GM21390 (cell line): ENCODE data around the gene RORB.

Experiments
- ATAC-seq: cut with Tn5 transposase; IDR thresholded peaks from one replicate; pipeline ENCODE4 v1.9.1; 2021; ENCODE audit not compliant: unreplicated experiment

Gene RORB

DNA sequence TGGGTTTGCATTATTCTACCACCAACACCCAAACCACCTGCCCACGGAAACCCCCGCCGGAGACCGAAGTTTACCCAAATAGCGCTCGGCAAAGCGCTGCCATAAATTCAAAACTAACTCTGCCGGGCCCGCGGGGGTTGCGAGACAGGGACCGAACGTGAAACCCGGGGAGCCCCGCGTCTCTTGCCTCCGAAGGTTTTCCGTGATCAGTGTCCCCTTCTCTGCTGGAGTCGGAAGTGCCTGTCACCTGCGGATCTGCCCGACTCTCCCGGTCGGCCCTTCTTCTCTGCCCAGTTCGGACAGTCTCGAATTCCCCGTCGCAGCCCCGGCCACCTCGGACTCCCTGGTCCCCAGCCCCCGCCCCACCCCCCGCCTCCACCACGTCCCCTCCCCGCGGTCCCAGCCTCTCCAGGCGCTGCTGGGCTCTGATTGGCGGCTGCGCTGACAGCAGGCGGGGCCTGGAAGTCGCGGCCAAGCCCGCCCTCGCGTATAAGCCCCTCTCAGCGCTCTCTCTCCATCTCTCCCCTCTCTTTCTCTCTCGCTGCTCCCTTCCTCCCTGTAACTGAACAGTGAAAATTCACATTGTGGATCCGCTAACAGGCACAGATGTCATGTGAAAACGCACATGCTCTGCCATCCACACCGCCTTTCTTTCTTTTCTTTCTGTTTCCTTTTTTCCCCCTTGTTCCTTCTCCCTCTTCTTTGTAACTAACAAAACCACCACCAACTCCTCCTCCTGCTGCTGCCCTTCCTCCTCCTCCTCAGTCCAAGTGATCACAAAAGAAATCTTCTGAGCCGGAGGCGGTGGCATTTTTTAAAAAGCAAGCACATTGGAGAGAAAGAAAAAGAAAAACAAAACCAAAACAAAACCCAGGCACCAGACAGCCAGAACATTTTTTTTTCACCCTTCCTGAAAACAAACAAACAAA, at the start of gene RORB:
Gene RORB (plus strand): TSS at position 517 of the 929 bp plus-strand sequence. CDS start 642 bp downstream, outside the sequence.
- ATAC-seq = peak; percentile 93

DNA sequence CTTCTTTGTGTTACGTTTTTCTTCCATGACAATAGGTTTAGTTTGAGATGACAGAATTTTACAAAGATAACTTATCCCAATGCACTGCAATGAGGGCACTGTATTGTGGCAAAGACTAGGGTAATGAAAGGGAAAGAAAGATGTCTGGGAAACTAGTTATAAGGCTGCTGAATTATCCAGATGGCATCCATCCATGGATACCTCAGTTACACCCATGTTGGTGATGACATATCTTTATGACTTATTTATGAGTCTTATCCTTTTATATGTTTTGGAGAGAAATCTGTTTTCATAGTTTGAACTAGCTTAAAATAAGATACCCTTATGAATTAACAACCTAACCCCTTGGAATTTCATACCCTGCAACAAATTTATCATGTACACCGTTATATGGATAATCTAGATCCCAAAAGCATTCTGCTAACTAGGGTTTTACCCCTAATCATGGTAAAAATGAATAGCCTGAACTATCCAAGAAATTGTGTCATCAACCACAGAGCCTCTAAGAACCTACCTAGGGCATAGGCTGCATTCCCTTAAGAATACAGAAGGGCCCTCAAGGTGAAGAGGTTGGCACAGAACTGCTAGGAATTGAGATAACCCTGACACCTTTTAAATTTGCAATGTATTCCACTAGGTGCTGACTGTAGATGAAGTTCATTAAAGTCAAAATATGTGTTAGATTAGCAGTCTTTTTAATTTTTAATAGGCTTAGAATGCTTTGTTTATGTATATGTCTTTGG, 49.5 kb upstream of the RORB start:
- no peak for ATAC-seq

DNA sequence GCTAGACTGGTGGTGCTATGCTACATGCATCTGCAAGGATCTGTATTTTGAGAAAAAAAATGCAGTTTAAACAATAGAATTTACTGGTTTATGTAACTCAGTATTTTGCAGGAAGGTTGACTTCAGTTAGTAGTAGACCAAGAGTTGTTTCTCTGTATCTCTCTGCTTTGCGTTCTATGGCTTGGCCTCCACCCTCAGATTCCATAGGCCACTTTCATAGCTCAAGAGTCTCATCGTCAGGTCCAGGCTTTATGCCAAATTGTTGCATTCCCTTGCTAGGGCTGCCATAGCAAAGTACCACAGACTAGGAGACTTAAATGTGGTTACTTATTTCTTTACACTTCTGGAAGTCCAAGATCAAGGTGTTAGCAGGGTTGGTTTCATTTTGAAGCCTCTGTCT, 48.1 kb upstream of the RORB start:
- no peak for ATAC-seq

DNA sequence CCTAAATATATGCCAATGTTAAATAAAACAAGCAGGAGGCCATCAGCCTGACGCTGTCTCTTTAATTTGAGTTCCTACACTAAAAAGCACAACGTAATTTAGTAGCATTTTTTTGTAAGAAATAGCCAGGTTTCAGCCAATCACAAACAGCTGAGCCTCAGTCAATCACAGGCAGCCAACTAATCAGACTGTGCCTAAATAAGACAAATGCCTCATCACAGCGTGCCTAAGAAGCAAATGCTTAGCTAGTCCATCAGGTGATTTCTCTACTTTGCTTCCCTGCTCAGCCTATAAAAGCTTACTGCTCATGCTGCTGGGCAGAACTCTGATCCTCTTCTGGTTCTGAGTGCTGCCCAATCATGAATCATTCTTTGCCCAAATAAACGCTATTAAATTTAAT, 38.3 kb upstream of the RORB start:
- ATAC-seq = no peak

DNA sequence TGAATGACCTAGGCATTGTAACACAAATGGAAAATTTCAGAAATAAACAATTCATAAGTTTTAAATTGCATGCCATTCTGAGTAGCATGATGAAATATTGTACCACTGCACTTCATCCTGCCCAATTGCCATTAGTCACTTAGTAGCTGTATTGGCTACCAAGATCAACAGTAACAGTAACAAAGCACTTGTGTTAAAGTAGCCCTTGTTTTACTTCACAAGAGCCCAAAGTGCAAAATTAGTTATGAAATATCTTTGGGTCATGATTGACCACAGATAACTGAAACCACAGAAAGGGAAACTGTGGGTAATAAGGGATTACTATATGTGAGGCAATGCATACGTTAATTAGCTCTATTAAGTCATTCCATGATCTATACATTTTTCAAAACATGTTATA, 33.3 kb upstream of the RORB start:
- ATAC-seq = no peak

DNA sequence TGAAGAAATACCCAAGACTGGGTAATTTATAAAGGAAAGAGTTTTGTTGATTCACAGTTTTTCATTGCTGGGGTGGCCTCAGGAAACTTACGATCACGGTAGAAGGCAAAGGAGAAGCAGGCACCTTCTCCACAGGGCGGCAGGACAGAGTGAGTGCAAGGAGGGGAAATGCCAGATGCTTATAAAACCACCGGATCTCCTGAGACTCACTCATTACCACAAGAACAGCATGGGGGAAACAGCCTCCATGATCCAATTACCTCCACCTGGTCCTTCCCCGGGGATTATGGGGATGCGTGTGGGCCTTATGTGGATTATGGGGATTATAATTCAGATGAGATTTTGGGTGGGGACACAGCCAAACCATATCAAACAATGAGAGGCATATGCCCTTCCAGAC, 18.5 kb upstream of the RORB start:
- no peak for ATAC-seq

DNA sequence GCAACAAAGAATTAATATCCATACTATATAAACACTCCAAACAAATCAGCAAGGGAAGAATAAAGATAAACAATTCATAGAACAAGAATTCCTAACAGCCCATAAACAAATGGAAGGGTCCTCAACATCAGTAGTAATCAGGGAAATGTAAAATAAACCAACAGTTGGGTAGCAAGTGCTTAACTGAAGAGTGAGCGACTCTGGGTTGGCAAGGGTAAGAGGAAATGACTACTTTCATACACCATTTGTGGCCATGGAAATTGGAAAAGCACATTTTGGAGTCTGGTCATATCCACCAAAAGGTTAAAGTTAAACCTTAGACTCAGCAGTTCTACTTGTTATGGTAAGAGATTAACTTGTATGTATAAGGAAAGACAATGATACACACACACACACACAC, 17.4 kb upstream of the RORB start:
- ATAC-seq = no peak

DNA sequence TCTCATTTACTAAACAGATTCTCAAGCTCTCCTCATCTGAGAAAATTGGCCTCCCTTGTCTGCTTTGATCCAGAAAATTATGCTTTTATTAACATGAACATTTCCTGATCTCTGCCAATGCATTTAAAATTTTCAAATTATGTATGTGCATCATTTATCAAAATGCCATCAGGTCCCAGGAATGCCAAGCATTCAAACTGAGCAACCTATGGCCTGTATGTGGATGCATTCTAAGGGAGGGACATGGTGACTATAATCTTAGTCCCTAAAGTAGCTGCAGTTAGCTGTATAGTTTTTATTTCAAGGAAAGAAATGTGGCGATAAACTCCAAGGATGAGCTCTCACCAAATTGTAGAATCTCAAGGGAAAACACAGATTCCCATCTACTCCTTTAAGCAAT, 9.7 kb upstream of the RORB start:
- no peak for ATAC-seq

DNA sequence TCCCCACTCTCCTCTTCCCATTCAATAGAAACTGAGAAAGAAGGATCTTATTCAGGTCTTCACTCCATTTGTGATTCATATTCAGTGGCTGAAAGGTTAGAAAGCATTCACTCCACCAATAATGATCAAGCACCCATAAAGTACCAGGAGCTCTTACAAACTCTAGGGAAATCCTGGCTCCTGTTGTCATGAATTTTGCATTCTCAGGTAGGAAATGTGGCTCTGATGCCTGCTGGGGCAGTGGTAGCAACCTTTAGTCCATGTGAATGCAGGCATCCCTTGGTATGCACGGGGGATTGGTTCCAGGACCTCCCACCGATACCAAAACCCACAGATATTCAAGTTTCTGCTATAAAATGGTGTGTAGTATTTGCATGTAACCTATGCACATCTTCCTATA, 3.6 kb upstream of the RORB start:
- ATAC-seq = no peak

DNA sequence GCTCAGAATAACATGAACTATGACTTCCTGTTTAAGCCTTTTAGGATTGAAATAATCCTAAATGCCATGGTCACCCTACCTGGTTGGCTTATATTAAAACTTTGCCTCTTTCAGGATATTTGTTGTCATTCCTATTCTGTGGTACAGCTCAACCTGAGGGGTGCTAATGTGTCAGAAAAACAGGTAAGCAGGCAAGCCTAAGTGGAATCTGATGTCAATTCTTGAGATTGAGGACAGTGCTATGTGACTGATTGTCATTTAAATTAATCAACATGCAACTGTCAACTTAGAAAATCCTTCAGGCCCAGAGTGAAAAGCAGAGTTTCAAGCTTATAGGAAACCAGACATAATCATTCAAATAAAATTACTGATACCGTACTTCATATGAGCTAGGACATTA, 2.6 kb upstream of the RORB start:
- ATAC-seq = no peak

DNA sequence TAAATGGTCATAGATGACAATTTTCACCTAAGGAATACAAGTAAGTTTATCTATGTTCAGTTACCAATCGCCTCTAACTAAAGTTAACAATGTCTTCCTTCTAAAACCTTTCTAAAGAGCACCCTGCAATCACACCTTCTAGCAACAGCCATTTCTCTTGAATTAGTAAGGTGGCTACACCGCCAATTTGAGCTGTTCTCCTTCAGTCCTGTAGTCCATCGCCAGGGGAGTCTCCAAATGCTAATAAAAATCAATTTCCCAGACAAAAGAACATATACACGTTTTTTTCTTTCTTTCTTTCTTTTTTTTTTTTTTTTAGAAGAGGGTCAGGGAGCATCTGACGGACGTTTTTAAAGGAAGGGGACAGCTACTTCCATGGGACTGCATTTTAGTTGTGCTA, 729 bp upstream of the RORB start:
- no peak for ATAC-seq

DNA sequence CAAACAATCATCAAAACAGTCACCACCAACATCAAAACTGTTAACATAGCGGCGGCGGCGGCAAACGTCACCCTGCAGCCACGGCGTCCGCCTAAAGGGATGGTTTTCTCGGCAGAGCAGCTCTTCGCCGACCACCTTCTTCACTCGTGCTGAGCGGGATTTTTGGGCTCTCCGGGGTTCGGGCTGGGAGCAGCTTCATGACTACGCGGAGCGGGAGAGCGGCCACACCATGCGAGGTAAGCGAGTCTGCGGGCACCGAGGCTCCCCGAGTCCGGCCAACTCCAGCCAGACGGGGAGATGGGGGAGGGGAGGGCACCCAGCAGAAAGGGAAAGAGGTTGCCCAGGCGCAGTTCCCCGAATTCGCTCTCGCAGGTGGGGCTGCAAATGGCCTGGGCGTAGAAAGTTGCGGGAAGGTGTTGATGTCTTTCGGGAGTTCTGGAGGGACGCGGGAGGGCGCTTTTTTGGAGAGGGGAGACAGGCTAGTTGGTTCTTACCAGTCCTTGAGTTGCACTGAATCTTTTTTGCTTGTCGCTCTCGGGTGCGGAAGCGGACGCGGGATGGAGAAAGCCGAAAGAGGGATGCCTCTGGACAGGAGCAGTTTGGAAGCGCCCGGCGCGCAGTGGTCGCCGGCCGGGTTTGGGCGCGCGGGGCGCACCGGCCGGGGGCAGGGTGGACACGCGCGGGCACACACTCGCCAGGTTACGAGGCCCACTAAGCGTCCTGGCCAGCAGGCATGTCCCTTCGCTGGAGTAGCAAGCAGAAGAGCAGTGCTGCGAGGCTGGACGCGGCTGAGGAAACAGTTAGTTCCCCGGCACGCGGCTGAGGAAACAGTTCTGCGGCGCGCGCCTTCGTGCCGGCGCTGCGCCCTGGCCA, 849 bp downstream of the RORB start:
- peak; percentile 15 for ATAC-seq

DNA sequence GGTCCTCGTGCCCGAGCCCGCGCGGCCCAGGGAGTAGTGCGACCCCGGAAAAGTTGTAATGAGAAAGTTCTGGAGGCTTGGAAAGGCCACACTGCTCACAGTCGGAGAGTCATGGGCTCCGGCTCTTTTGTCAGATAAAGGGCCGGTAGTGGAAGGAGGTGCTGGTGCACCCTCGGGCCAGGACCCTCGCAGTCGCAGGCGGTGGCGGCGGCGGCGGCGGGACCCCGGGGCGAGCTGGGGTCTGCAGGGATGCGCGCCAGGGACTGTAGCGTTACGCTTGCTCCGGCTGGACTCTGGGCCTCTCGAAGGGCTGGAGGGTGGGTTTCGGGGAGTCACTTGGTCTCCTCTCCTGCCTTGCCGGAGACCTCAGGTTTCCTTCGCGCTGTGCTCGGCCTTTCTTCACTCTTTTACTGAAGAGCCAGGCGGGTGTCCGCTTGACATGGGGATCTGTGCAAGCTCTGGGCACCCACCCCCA, 1.5 kb downstream of the RORB start:
- ATAC-seq = no peak

DNA sequence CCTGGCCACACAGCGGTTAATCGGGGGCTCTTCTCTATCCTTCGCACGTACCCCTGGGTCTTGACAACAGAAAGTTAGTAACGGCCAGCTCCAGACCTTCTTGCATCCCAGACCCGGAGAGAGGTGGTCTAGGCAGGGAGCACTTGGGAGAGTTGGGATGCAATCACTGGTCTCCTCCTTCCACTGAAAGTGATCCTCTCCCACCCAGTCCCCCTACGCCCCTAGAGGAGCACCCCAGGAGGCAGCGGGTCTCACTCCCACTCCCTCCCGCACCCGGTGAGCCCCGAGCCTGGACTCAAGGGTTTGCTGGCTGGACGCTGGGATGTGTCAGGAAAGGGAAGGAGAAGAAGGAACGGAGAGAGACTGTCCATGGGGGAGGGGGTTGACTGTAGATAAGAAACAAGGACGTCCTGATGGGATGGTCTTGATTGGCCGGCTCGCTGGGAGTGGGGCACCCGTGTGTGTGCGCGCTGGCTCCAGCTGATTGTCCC, 2.0 kb downstream of the RORB start:
- no peak for ATAC-seq

DNA sequence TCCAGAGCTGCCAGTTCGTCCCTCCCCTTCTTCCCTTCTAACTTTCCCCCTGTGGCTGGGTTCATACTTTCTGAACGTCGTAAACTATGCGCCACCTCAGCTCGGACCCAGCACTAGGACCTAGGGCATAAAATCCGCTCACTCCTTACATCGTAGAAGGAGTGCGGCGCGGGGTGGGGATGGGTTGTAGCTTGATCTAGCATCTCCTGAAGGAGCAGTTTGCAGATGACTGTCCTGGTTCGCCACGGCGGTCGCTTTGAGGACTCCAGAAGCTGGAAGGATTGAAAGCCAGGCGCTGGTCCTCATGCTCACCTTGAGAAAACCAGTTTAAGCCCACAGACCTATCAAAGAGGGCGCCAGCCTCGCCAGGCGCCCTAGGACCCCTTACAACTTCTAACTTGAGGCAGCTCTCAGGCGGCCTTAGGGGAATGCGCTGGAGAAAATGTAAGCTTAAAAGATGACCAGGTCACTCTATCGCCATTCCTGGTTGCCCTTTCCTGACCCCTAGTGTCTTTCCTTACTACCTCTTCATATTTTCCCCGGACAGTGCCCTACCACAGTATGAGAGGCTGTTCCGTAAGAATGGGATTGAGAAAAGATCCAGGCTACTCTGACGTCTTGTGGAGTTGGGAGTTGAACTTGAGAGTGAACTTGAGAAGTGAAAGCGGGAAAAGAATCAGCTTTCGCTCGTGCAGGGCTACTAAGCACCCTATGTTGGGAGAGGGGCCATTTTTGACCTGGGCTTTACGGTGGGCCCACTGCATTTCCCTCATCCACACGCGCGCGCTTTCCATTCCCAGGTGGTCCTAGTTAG, 2.8 kb downstream of the RORB start:
- ATAC-seq = no peak

DNA sequence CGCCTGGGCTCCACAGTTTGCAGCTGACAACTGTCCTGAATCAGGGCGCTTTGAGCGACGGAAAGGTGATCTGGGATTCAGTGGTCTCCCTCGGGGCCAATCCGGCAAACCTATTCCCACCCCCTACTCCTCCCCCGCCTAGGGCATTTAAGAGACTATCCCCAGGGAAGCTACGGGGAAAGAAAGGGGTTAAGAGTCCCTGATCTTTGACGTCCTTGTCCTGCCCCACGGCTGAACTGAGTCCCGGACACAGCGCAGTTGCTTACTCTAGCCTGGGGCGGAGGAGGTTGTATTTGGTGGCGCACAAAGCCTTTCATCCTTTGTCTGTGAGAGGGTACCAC, 3.4 kb downstream of the RORB start:
- ATAC-seq = no peak

DNA sequence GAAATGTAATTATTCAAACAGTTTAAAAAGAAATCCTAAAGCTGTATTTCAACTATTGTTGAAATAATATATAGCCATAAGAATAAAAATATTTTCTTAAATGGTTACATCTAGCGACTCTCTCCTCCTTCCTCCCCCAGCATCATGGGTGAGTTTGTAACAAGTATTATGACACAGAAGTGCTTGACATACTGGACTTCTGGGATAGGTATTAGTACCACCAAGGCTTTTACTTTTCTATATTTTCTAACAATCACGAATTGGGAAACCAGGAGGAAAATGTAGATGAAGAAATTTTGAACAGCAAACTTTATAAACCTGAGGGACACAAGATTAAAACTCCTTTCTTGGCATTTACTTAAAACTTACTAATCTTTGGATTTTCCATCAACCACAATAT, 4.4 kb downstream of the RORB start:
- ATAC-seq = no peak

DNA sequence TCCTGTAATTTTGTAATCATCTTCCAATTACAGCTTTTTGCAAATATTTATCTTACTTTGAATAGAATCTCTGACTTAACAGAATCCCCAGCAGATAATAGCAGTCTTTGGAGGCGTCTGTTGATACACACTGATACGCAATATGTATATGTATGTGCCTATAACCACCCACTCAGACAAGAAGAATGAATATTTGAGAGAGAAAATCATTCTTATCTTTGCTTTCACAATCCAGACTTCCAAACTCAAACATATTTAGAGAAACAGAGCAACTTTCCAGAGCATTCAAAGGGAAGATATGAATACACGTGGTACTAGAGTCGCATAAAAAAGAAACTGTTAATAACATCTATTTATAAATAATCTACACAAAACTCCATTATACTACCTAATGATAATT, 6.1 kb downstream of the RORB start:
- no peak for ATAC-seq

DNA sequence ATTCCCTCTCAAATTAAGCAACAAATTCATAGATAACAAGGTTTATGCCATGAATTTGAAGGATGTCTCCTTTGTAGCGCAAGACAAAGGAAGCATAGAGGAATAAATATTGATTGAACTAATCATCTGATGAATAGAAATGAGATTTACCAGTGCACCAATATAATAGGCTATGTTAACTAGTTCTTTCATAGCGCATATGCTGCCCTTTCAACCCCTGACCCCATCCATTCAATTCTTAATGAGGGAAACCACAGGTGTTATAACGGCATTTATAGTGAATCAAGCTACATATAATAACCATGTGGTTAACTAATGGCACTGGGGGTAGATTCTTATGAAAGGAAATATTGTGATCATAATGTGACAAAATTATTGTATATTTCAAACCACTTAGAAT, 6.5 kb downstream of the RORB start:
- no peak for ATAC-seq

DNA sequence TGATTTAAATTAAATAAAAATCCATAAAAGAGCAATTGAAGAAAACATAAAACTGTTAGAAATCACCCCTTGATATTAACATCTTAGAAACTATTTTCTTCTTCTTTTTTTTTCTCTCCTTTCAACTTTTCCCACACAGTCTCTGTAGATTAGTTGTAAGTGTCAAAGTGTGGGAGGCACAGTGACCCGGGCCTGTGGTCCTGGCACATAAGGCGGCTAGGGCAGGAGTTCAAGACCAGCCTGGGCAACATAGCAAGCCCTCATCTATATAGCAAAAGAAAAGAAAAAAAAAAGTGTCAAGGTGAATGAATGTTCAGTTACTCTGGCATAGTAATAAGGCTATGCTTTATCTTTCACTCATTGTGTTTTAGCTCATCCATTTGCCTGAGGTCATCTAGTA, 14.2 kb downstream of the RORB start:
- no peak for ATAC-seq
